CD4-positive, alpha-beta memory T cell (primary cell): Measurements from ENCODE around the gene CCDC51. TPM values are rescaled to one million over a fixed set of nuclear protein-coding genes. Genes with fewer than 3 reads are reported as not detected.

Experiments used
- CTCF ChIA-PET: fragments of 350-600 bp; sonication (Branson Sonifier 250); formaldehyde crosslinking; loops from one replicate; lab custom pipeline; 2021; ENCODE audit warnings: inconsistent platforms; ENCODE audit not compliant: partially characterized antibody; lab: Charles Lee
- POLR2A ChIA-PET: fragments of 350-600 bp; sonication (Branson Sonifier 250); formaldehyde crosslinking; loops from one replicate; lab custom pipeline; 2021; ENCODE audit not compliant: partially characterized antibody; lab: Charles Lee
- DNase-seq, 5 donors: peaks; one replicate each; pipeline versions ENCODE4 v3.0.0 to v3.0.0-alpha.2; 2020 to 2022; ENCODE audit warnings: mixed read lengths in 1 of 5
- H3K27ac ChIP-seq: one replicate; pipeline ENCODE4 v1.7.0; 2013; ENCODE audit warnings: low read depth, low read length
- H3K27me3 ChIP-seq: 2 replicates; pipeline ENCODE4 v1.7.0; 2013; ENCODE audit warnings: mild to moderate bottlenecking, low read length, moderate library complexity; ENCODE audit not compliant: insufficient read depth
- H3K36me3 ChIP-seq: 2 replicates; pipeline ENCODE4 v1.7.0; 2013; ENCODE audit warnings: mild to moderate bottlenecking, low read length, moderate library complexity; ENCODE audit not compliant: insufficient read depth
- H3K4me1 ChIP-seq: 2 replicates; pipeline ENCODE4 v1.7.0; 2013; ENCODE audit warnings: mild to moderate bottlenecking, low read length, moderate library complexity; ENCODE audit not compliant: insufficient read depth
- H3K4me3 ChIP-seq, 2 donors: one replicate each; pipeline ENCODE4 v1.7.0; 2013; ENCODE audit warnings: low read length in 2 of 2, mild to moderate bottlenecking in 1 of 2
- H3K9me3 ChIP-seq, 2 donors: one replicate each; pipeline ENCODE4 v1.7.0; 2013; ENCODE audit warnings: low read length in 2 of 2, control low read depth in 1 of 2; ENCODE audit not compliant: control insufficient read depth in 1 of 2
- H3K27ac Mint-ChIP-seq, 7 donors: one replicate each; pipeline ENCODE4 v1.8.0; 2020 to 2021; ENCODE audit warnings: mixed read lengths in 7 of 7, mild to moderate bottlenecking in 6 of 7, inconsistent platforms in 3 of 7, moderate library complexity in 3 of 7
- H3K27me3 Mint-ChIP-seq, 2 donors: one replicate each; pipeline ENCODE4 v1.8.0; 2020 to 2021; ENCODE audit warnings: mixed read lengths in 2 of 2
- H3K36me3 Mint-ChIP-seq, 2 donors: one replicate each; pipeline ENCODE4 v1.8.0; 2020 to 2021; ENCODE audit warnings: mixed read lengths in 2 of 2, inconsistent platforms in 1 of 2, mild to moderate bottlenecking in 1 of 2
- H3K4me1 Mint-ChIP-seq, 4 donors: one replicate each; pipeline ENCODE4 v1.8.0; 2020 to 2021; ENCODE audit warnings: mixed read lengths in 4 of 4, mild to moderate bottlenecking in 1 of 4
- H3K4me3 Mint-ChIP-seq, 8 donors: one replicate each; pipeline ENCODE4 v1.8.0; 2020 to 2021; ENCODE audit warnings: mixed read lengths in 8 of 8, mild to moderate bottlenecking in 7 of 8, moderate library complexity in 6 of 8, inconsistent platforms in 3 of 8
- H3K9me3 Mint-ChIP-seq, 8 donors: one replicate each; pipeline ENCODE4 v1.8.0; 2020 to 2021; ENCODE audit warnings: mixed read lengths in 8 of 8, mild to moderate bottlenecking in 5 of 8, inconsistent platforms in 3 of 8, moderate library complexity in 1 of 8
- intact Hi-C: fragments of 100-400 bp; cut with micrococcal nuclease; formaldehyde crosslinking; loops from one replicate; pipeline ENCODE4 v1.15.1; 2023
- polyA plus RNA-seq, 2 donors: library from polyadenylated mRNA; unstranded; fragments of 300-500 nt; fragmentation: Illumina TruSeq; gene quantifications; one replicate each; pipeline ENCODE4 v1.2.3, GENCODE V29; 2021
- total RNA-seq, 2 experiments: library from RNA; stranded (reverse); gene quantifications; one replicate each; pipeline ENCODE4 v1.2.3, GENCODE V29; 2021

CCDC51 gene
- total and polyA plus RNA-seq, 4 experiments from 2014 or later: 5.1 to 13.3 (median 6.0) TPM

- no peak for DNase-seq
- Histone ChIP-seq H3K9me3 (no peaks in the 10 kb centered on the region), H3K36me3 (no peaks in the 10 kb centered on the region), H3K4me3 (peak overlapping the region in 1 of 2 donors; percentile 51), H3K27me3 (no peaks in the 10 kb centered on the region), H3K27ac (no peak overlapping the region), H3K4me1 (peaks cover 8% of the 10 kb centered on the region)
- H3K4me1 Mint-ChIP-seq: peaks cover 2 to 16% (median 10%) of the 10 kb centered on the region in 4 donors
- peak overlapping the region; percentile 56 to 77 (median 64) for H3K4me3 Mint-ChIP-seq
- no peaks in the 10 kb centered on the region for H3K9me3 Mint-ChIP-seq
- no peaks in the 10 kb centered on the region for H3K27me3 Mint-ChIP-seq
- CTCF ChIA-PET: interaction anchor here (9.7 kb wide), 1 partner anchor 24 kb away, joined by 381 read pairs; no protein-coding TSS in a partner anchor
- peaks cover 0 to 7% of the 10 kb centered on the region in 2 donors for H3K36me3 Mint-ChIP-seq
- intact Hi-C loops: loop anchor here (1.0 kb wide), 1 partner anchor 39 kb away; no protein-coding TSS in a partner anchor
- peak overlapping the region in 1 of 7 donors; percentile 24 for H3K27ac Mint-ChIP-seq
- POLR2A ChIA-PET: interaction anchor here (2.0 kb wide), 2 partner anchors 11 to 18 kb away, joined by 7 to 8 read pairs; partner anchors contain the start of genes ATRIP, CCDC51 and TMA7
Measured at GRCh38 chr3:48428572-48429316, 11.2 kb downstream of the CCDC51 start.

- H3K36me3 Mint-ChIP-seq: peaks cover 0 to 7% of the 10 kb centered on the region in 2 donors
- H3K4me1 Mint-ChIP-seq: peaks cover 2 to 16% (median 10%) of the 10 kb centered on the region in 4 donors
- ChIA-PET POLR2A (interaction anchor here (2.0 kb wide), 1 partner anchor 12 kb away, joined by 7 read pairs; the partner anchor contains the start of genes CCDC51 and TMA7), CTCF (interaction anchor here (1.8 to 9.7 kb wide), 2 partner anchors 8 to 23 kb away, joined by 9 to 381 read pairs; no protein-coding TSS in a partner anchor)
- H3K27me3 Mint-ChIP-seq: no peaks in the 10 kb centered on the region
- peak overlapping the region in 5 of 7 donors; percentile 41 to 66 (median 43) for H3K27ac Mint-ChIP-seq
- no peak for DNase-seq
- Histone ChIP-seq H3K9me3 (no peaks in the 10 kb centered on the region), H3K27me3 (no peaks in the 10 kb centered on the region), H3K36me3 (no peaks in the 10 kb centered on the region), H3K4me1 (peaks cover 8% of the 10 kb centered on the region), H3K27ac (no peak overlapping the region), H3K4me3 (no peak overlapping the region)
- H3K4me3 Mint-ChIP-seq: peak overlapping the region; percentile 56 to 77 (median 64)
- intact Hi-C loops: no loop called here
- H3K9me3 Mint-ChIP-seq: no peaks in the 10 kb centered on the region
Measured at GRCh38 chr3:48428088-48428571, 11.8 kb downstream of the CCDC51 start.

- Mint-ChIP-seq H3K27me3 (no peaks in the 10 kb centered on the region), H3K9me3 (no peaks in the 10 kb centered on the region), H3K4me1 (peaks cover 2 to 16% (median 10%) of the 10 kb centered on the region in 4 donors), H3K27ac (peak overlapping the region in 1 of 7 donors; percentile 54), H3K4me3 (peak overlapping the region in 6 of 8 donors; percentile 56 to 77 (median 62)), H3K36me3 (peaks cover 0 to 7% of the 10 kb centered on the region in 2 donors)
- H3K27me3 ChIP-seq: no peaks in the 10 kb centered on the region
- POLR2A ChIA-PET: interaction anchor here (2.0 kb wide), 1 partner anchor 12 kb away, joined by 7 read pairs; the partner anchor contains the start of genes CCDC51 and TMA7
- intact Hi-C loops: no loop called here
- no peak for DNase-seq
- no peaks in the 10 kb centered on the region for H3K36me3 ChIP-seq
- H3K4me3 ChIP-seq: no peak overlapping the region
- H3K9me3 ChIP-seq: no peaks in the 10 kb centered on the region
- CTCF ChIA-PET: interaction anchor here (1.8 kb wide), 1 partner anchor 9 kb away, joined by 9 read pairs; no protein-coding TSS in a partner anchor
- no peak overlapping the region for H3K27ac ChIP-seq
- H3K4me1 ChIP-seq: peaks cover 8% of the 10 kb centered on the region
Measured at GRCh38 chr3:48427630-48427962, 12.3 kb downstream of the CCDC51 start.

GRCh38 chr3:48426944-48427629 is 12.8 kb downstream of the CCDC51 start:
- H3K4me1 Mint-ChIP-seq: peaks cover 2 to 16% (median 10%) of the 10 kb centered on the region in 4 donors
- H3K27ac ChIP-seq: no peak overlapping the region
- ChIA-PET POLR2A (interaction anchor here (1.2 to 2.0 kb wide), 2 partner anchors 13 to 70 kb away, joined by 3 to 7 read pairs; partner anchors contain the start of genes CCDC51 and TMA7), CTCF (interaction anchor here (0.9 to 1.8 kb wide), 2 partner anchors 9 to 26 kb away, joined by 3 to 9 read pairs; no protein-coding TSS in a partner anchor)
- H3K27me3 Mint-ChIP-seq: no peaks in the 10 kb centered on the region
- DNase-seq: no peak
- peak overlapping the region in 4 of 7 donors; percentile 3 to 54 (median 34) for H3K27ac Mint-ChIP-seq
- intact Hi-C loops: no loop called here
- peaks cover 8% of the 10 kb centered on the region for H3K4me1 ChIP-seq
- H3K4me3 ChIP-seq: no peak overlapping the region
- H3K9me3 Mint-ChIP-seq: no peaks in the 10 kb centered on the region
- peak overlapping the region in 6 of 8 donors; percentile 0 to 77 (median 11) for H3K4me3 Mint-ChIP-seq
- no peaks in the 10 kb centered on the region for H3K27me3 ChIP-seq
- no peaks in the 10 kb centered on the region for H3K9me3 ChIP-seq
- no peaks in the 10 kb centered on the region for H3K36me3 ChIP-seq
- peaks cover 0 to 3% of the 10 kb centered on the region in 2 donors for H3K36me3 Mint-ChIP-seq

GRCh38 chr3:48426401-48426909 is 13.5 kb downstream of the CCDC51 start:
- peaks cover 8% of the 10 kb centered on the region for H3K4me1 ChIP-seq
- intact Hi-C loops: no loop called here
- DNase-seq: no peak
- peaks cover 2 to 12% (median 9%) of the 10 kb centered on the region in 4 donors for H3K4me1 Mint-ChIP-seq
- H3K9me3 ChIP-seq: no peaks in the 10 kb centered on the region
- H3K9me3 Mint-ChIP-seq: no peaks in the 10 kb centered on the region
- no peak overlapping the region for H3K27ac ChIP-seq
- H3K27ac Mint-ChIP-seq: peak overlapping the region in 1 of 7 donors; percentile 24
- no peaks in the 10 kb centered on the region for H3K27me3 Mint-ChIP-seq
- POLR2A ChIA-PET: interaction anchor here (1.2 kb wide), 1 partner anchor 70 kb away, joined by 3 read pairs; no protein-coding TSS in a partner anchor
- no peaks in the 10 kb centered on the region for H3K27me3 ChIP-seq
- no peaks in the 10 kb centered on the region for H3K36me3 Mint-ChIP-seq
- CTCF ChIA-PET: interaction anchor here (0.8 to 1.9 kb wide), 4 partner anchors 10 to 26 kb away, joined by 3 to 9 read pairs (median 4); no protein-coding TSS in a partner anchor
- no peak overlapping the region for H3K4me3 ChIP-seq
- no peaks in the 10 kb centered on the region for H3K36me3 ChIP-seq
- no peak overlapping the region for H3K4me3 Mint-ChIP-seq

- no peaks in the 10 kb centered on the region for H3K36me3 Mint-ChIP-seq
- H3K27ac Mint-ChIP-seq: peak overlapping the region in 1 of 7 donors; percentile 8
- Histone ChIP-seq H3K9me3 (no peaks in the 10 kb centered on the region), H3K27ac (no peak overlapping the region), H3K27me3 (no peaks in the 10 kb centered on the region), H3K4me3 (no peak overlapping the region), H3K36me3 (no peaks in the 10 kb centered on the region), H3K4me1 (peaks cover 7% of the 10 kb centered on the region)
- CTCF ChIA-PET: interaction anchor here (1.0 to 1.9 kb wide), 2 partner anchors 11 to 25 kb away, joined by 4 read pairs; no protein-coding TSS in a partner anchor
- peaks cover under 1 to 6% (median 4%) of the 10 kb centered on the region in 4 donors for H3K4me1 Mint-ChIP-seq
- H3K9me3 Mint-ChIP-seq: no peaks in the 10 kb centered on the region
- no peaks in the 10 kb centered on the region for H3K27me3 Mint-ChIP-seq
- DNase-seq: no peak
- POLR2A ChIA-PET: no interaction called here
- no peak overlapping the region for H3K4me3 Mint-ChIP-seq
- intact Hi-C loops: no loop called here
Measured at GRCh38 chr3:48425281-48425812, 14.6 kb downstream of the CCDC51 start.
